Transverse colon (tissue), 4 donors: Measurements from ENCODE around the gene CACNA1B.

ENCODE experiments used
- CTCF ChIP-seq, 5 experiments: fragments of 200-600 bp in 3 of 5; fragments of 450-650 bp in 2 of 5; sonication (generic) in 3 of 5; IDR thresholded peaks; 1 replicate in 2 of 5; 2 replicates in 3 of 5; pipeline ENCODE4 v1.5.1; 2016 to 2017; ENCODE audit warnings: antibody characterized with exemption in 5 of 5, inconsistent platforms in 3 of 5, mild to moderate bottlenecking in 2 of 5, moderate library complexity in 1 of 5
- POLR2A ChIP-seq: fragments of 450-650 bp; IDR thresholded peaks from one replicate; pipeline ENCODE4 v1.6.1; 2016; ENCODE audit warnings: antibody characterized with exemption, mild to moderate bottlenecking, moderate library complexity
- POLR2AphosphoS5 ChIP-seq, 3 donors: sonication (generic); formaldehyde crosslinking; IDR thresholded peaks; one replicate each; pipeline ENCODE4 v1.6.1; 2016; ENCODE audit warnings: antibody characterized with exemption in 3 of 3

- TF ChIP-seq CTCF (IDR thresholded peaks at IDR 0.05), result no peak
- no peak for TF ChIP-seq POLR2AphosphoS5 (IDR thresholded peaks at IDR 0.05)
- TF ChIP-seq POLR2A, result no peak
Measured at GRCh38 chr9:138067613-138068367, 190.2 kb downstream of the CACNA1B start.
